Measurements from ENCODE around the gene SETD4.

- TF ChIP-seq, protein P1, sequence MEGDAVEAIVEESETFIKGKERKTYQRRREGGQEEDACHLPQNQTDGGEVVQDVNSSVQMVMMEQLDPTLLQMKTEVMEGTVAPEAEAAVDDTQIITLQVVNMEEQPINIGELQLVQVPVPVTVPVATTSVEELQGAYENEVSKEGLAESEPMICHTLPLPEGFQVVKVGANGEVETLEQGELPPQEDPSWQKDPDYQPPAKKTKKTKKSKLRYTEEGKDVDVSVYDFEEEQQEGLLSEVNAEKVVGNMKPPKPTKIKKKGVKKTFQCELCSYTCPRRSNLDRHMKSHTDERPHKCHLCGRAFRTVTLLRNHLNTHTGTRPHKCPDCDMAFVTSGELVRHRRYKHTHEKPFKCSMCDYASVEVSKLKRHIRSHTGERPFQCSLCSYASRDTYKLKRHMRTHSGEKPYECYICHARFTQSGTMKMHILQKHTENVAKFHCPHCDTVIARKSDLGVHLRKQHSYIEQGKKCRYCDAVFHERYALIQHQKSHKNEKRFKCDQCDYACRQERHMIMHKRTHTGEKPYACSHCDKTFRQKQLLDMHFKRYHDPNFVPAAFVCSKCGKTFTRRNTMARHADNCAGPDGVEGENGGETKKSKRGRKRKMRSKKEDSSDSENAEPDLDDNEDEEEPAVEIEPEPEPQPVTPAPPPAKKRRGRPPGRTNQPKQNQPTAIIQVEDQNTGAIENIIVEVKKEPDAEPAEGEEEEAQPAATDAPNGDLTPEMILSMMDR (conservative IDR thresholded peaks at IDR 0.05; ENCODE audit: low read length) = no peak
- TF ChIP-seq EZH2phosphoT487 (IDR thresholded peaks at IDR 0.05; ENCODE audit: borderline replicate concordance) = no peak
Measured at GRCh38 chr21:36079010-36079649, 18.8 kb upstream of the SETD4 start.
